IMR-90 (cell line): Measurements from ENCODE around the gene ZNF750. TPM values are rescaled to one million over a fixed set of nuclear protein-coding genes. Genes with fewer than 3 reads are reported as not detected.

Source experiments
- ATAC-seq: fragments of 200-7000 bp; cut with Tn5 transposase; 2 replicates; pipeline ENCODE4 v1.9.1; 2020; ENCODE audit warnings: low read depth, mild to moderate bottlenecking, moderate library complexity
- BruUV-seq: library from RNA; stranded (reverse); fragments of 400-500 nt; replicated peaks from 2 replicates; lab custom pipeline; 2021; lab: Mats Ljungman, UMichigan
- CTCF ChIA-PET: fragments of 300-600 bp; formaldehyde crosslinking; extraction: SDS; loops from one replicate; lab custom pipeline; 2021; ENCODE audit warnings: antibody characterized with exemption; lab: Yijun Ruan, JAX
- POLR2A ChIA-PET: fragments of 300-600 bp; sonication (Branson Sonifier 250); formaldehyde crosslinking; loops from one replicate; lab custom pipeline; 2022; ENCODE audit warnings: antibody characterized with exemption; ENCODE audit not compliant: unreplicated experiment; lab: Charles Lee
- DNase-seq: peaks from one replicate; pipeline ENCODE4 v3.0.0; 2013
- H2AFZ ChIP-seq: replicated peaks from 2 replicates; pipeline ENCODE3; 2013; ENCODE audit warnings: low read length, mild to moderate bottlenecking; ENCODE audit not compliant: poor library complexity
- H2AK5ac ChIP-seq: 2 replicates; pipeline ENCODE4 v1.6.1; 2013; ENCODE audit warnings: low read depth, low read length, inconsistent platforms
- H2AK9ac ChIP-seq: replicated peaks from 2 replicates; pipeline ENCODE3; 2013; ENCODE audit warnings: mild to moderate bottlenecking, low read depth, low read length, moderate library complexity; ENCODE audit not compliant: poor library complexity
- H2BK120ac ChIP-seq: 2 replicates; pipeline ENCODE4 v1.6.1; 2013; ENCODE audit warnings: low read depth, low read length, inconsistent platforms
- H2BK15ac ChIP-seq: 3 replicates; pipeline ENCODE4 v1.6.1; 2013; ENCODE audit warnings: low read depth, low read length, inconsistent platforms
- H2BK20ac ChIP-seq: 2 replicates; pipeline ENCODE4 v1.6.1; 2013; ENCODE audit warnings: low read depth, mild to moderate bottlenecking, inconsistent platforms, low read length, moderate library complexity
- H2BK5ac ChIP-seq: 2 replicates; pipeline ENCODE4 v1.6.1; 2013; ENCODE audit warnings: mild to moderate bottlenecking, low read depth, low read length, inconsistent platforms; ENCODE audit not compliant: poor library complexity, severe bottlenecking
- H3K14ac ChIP-seq: replicated peaks from 2 replicates; pipeline ENCODE4 v1.6.1; 2013; ENCODE audit warnings: low read depth, low read length, inconsistent platforms
- H3K18ac ChIP-seq: 2 replicates; pipeline ENCODE4 v1.6.1; 2013; ENCODE audit warnings: low read depth, low read length, control low read depth
- H3K23ac ChIP-seq: 2 replicates; pipeline ENCODE4 v1.6.1; 2013; ENCODE audit warnings: low read depth, low read length, inconsistent platforms
- H3K27ac ChIP-seq: 2 replicates; pipeline ENCODE4 v1.5.1; 2013; ENCODE audit warnings: mild to moderate bottlenecking, control low read depth, low read length; ENCODE audit not compliant: insufficient read depth
- H3K27me3 ChIP-seq: 2 replicates; pipeline ENCODE4 v1.6.1; 2013; ENCODE audit warnings: low read length; ENCODE audit not compliant: control insufficient read depth, insufficient read depth
- H3K36me3 ChIP-seq: 2 replicates; pipeline ENCODE4 v1.6.1; 2013; ENCODE audit warnings: low read length, mixed read lengths; ENCODE audit not compliant: control insufficient read depth, insufficient read depth
- H3K4ac ChIP-seq: 2 replicates; pipeline ENCODE4 v1.6.1; 2013; ENCODE audit warnings: low read depth, low read length, inconsistent platforms
- H3K4me1 ChIP-seq: 2 replicates; pipeline ENCODE4 v1.6.1; 2013; ENCODE audit warnings: low read length, mixed read lengths; ENCODE audit not compliant: control insufficient read depth, insufficient read depth
- H3K4me2 ChIP-seq: 2 replicates; pipeline ENCODE4 v1.6.1; 2013; ENCODE audit warnings: low read depth, mild to moderate bottlenecking, control low read depth, low read length, moderate library complexity
- H3K4me3 ChIP-seq: 2 replicates; pipeline ENCODE4 v1.5.1; 2013; ENCODE audit warnings: low read depth, mild to moderate bottlenecking, control low read depth, low read length, moderate library complexity; ENCODE audit not compliant: insufficient read depth
- H3K56ac ChIP-seq: 2 replicates; pipeline ENCODE4 v1.6.1; 2013; ENCODE audit warnings: low read length, inconsistent platforms; ENCODE audit not compliant: insufficient read depth; ENCODE audit errors: extremely low read depth
- H3K79me1 ChIP-seq, 2 experiments: 2 replicates each; pipeline ENCODE4 v1.6.1; 2013; ENCODE audit warnings: low read length in 2 of 2, inconsistent platforms in 1 of 2, low read depth in 1 of 2
- H3K9ac ChIP-seq: 2 replicates; pipeline ENCODE4 v1.6.1; 2013; ENCODE audit warnings: low read depth, low read length, control low read depth
- H3K9me1 ChIP-seq: 2 replicates; pipeline ENCODE4 v1.6.1; 2013; ENCODE audit warnings: low read length, inconsistent platforms; ENCODE audit not compliant: insufficient read depth
- H3K9me3 ChIP-seq: 2 replicates; pipeline ENCODE4 v1.6.1; 2013; ENCODE audit warnings: low read length; ENCODE audit not compliant: control insufficient read depth, insufficient read depth
- H4K20me1 ChIP-seq: 2 replicates; pipeline ENCODE4 v1.6.1; 2013; ENCODE audit warnings: low read length, inconsistent platforms; ENCODE audit not compliant: insufficient read depth
- H4K5ac ChIP-seq: 2 replicates; pipeline ENCODE4 v1.6.1; 2013; ENCODE audit warnings: mild to moderate bottlenecking, low read depth, low read length, control low read depth
- H4K8ac ChIP-seq, 2 experiments: 2 replicates each; pipeline ENCODE4 v1.6.1; 2013; ENCODE audit warnings: low read depth in 2 of 2, low read length in 2 of 2, control low read depth in 1 of 2, inconsistent platforms in 1 of 2
- H4K91ac ChIP-seq: 2 replicates; pipeline ENCODE4 v1.6.1; 2013; ENCODE audit warnings: low read depth, low read length, inconsistent platforms; ENCODE audit not compliant: insufficient read depth
- BHLHE40 ChIP-seq: fragments of 150-350 bp; IDR thresholded peaks from 2 replicates; pipeline ENCODE4 v1.6.1; 2016; ENCODE audit warnings: mild to moderate bottlenecking, low read depth, low read length
- CEBPB ChIP-seq: IDR thresholded peaks from 2 replicates; pipeline ENCODE4 v1.6.1; 2012; ENCODE audit warnings: low read depth, low read length, improper control_type of control experiment
- CHD1 ChIP-seq: IDR thresholded peaks from 2 replicates; pipeline ENCODE4 v1.6.1; 2012; ENCODE audit warnings: low read depth, low read length, improper control_type of control experiment
- FOS ChIP-seq: fragments of 150-350 bp; IDR thresholded peaks from 2 replicates; pipeline ENCODE4 v1.6.1; 2016; ENCODE audit warnings: low read depth, low read length
- MAFK ChIP-seq: IDR thresholded peaks from 2 replicates; pipeline ENCODE4 v1.6.1; 2012; ENCODE audit warnings: low read depth, low read length, improper control_type of control experiment
- MAZ ChIP-seq: IDR thresholded peaks from 2 replicates; pipeline ENCODE4 v1.6.1; 2012; ENCODE audit warnings: low read depth, mild to moderate bottlenecking, low read length, improper control_type of control experiment, moderate library complexity, borderline replicate concordance
- MXI1 ChIP-seq: IDR thresholded peaks from 2 replicates; pipeline ENCODE4 v1.6.1; 2012; ENCODE audit warnings: low read depth, mild to moderate bottlenecking, low read length, moderate library complexity, borderline replicate concordance
- NFE2L2 ChIP-seq: fragments of 150-350 bp; IDR thresholded peaks from 2 replicates; pipeline ENCODE4 v1.6.1; 2016; ENCODE audit warnings: low read depth, mild to moderate bottlenecking, low read length
- POLR2A ChIP-seq: IDR thresholded peaks from 2 replicates; pipeline ENCODE4 v1.6.1; 2012; ENCODE audit warnings: mild to moderate bottlenecking, low read depth, low read length
- RAD21 ChIP-seq: IDR thresholded peaks from 2 replicates; pipeline ENCODE4 v1.6.1; 2012; ENCODE audit warnings: low read length, improper control_type of control experiment
- RCOR1 ChIP-seq: IDR thresholded peaks from 2 replicates; pipeline ENCODE4 v1.6.1; 2012; ENCODE audit warnings: mild to moderate bottlenecking, low read length, improper control_type of control experiment; ENCODE audit not compliant: insufficient replicate concordance
- RFX5 ChIP-seq: IDR thresholded peaks from 2 replicates; pipeline ENCODE4 v1.8.0; 2012; ENCODE audit warnings: low read depth, mild to moderate bottlenecking, low read length, moderate library complexity
- SMC3 ChIP-seq: fragments of 150-350 bp; IDR thresholded peaks from 2 replicates; pipeline ENCODE4 v1.6.1; 2016; ENCODE audit warnings: low read depth, mild to moderate bottlenecking, antibody characterized with exemption, low read length, moderate library complexity
- WGBS, 2 experiments: methylation state at CpG; one replicate each; pipeline versions ENCODE4 v1.1.5 to v1.1.7; 2013; ENCODE audit warnings: missing lambda C conversion rate in 2 of 2; ENCODE audit not compliant: insufficient read length in 1 of 2; ENCODE audit errors: extremely low coverage in 2 of 2; 5-methylcytosine and 5-hydroxymethylcytosine counted together
- dilution Hi-C: fragments of 300-500 bp; cut with HindIII; formaldehyde crosslinking; loops from one replicate; pipeline ENCODE4 v1.14.3; 2018; ENCODE audit warnings: low sequenced_read_pairs; ENCODE audit not compliant: unreplicated experiment
- in situ Hi-C: fragments of 300-500 bp; cut with MboI; formaldehyde crosslinking; loops from 3 replicates; pipeline ENCODE4 v1.14.3; 2019; ENCODE audit warnings: low sequenced_read_pairs, inconsistent platforms, mixed read lengths
- intact Hi-C: fragments of 100-400 bp; cut with micrococcal nuclease; formaldehyde crosslinking; loops from 2 replicates; pipeline ENCODE4 v1.10.0; 2022
- polyA plus RNA-seq, 3 experiments: library from polyadenylated mRNA; depleted of rRNA; stranded (reverse); fragments of >200 nt; gene quantifications; 2 replicates each; pipeline ENCODE4 v1.2.3, GENCODE V29; 2012; ENCODE audit warnings: low replicate concordance in 1 of 3
- total RNA-seq: library from RNA; depleted of rRNA; stranded (reverse); fragments of >200 nt; gene quantifications from 2 replicates; pipeline ENCODE4 v1.2.3, GENCODE V29; 2012
- TF ChIP-seq, protein P1 (sequence below): fragments of 150-350 bp; IDR thresholded peaks from 2 replicates; pipeline ENCODE4 v1.6.1; 2017; ENCODE audit warnings: mild to moderate bottlenecking, antibody characterized with exemption, low read length, low read depth
- TF ChIP-seq, protein P2 (sequence below): fragments of 150-350 bp; IDR thresholded peaks from 2 replicates; pipeline ENCODE4 v1.6.1; 2016; ENCODE audit warnings: low read depth, mild to moderate bottlenecking, low read length, moderate library complexity, borderline replicate concordance

Gene ZNF750
- total and polyA plus RNA-seq, 2 of the 4 experiments (the other 2 are of a cell fraction) = not detected

DNA sequence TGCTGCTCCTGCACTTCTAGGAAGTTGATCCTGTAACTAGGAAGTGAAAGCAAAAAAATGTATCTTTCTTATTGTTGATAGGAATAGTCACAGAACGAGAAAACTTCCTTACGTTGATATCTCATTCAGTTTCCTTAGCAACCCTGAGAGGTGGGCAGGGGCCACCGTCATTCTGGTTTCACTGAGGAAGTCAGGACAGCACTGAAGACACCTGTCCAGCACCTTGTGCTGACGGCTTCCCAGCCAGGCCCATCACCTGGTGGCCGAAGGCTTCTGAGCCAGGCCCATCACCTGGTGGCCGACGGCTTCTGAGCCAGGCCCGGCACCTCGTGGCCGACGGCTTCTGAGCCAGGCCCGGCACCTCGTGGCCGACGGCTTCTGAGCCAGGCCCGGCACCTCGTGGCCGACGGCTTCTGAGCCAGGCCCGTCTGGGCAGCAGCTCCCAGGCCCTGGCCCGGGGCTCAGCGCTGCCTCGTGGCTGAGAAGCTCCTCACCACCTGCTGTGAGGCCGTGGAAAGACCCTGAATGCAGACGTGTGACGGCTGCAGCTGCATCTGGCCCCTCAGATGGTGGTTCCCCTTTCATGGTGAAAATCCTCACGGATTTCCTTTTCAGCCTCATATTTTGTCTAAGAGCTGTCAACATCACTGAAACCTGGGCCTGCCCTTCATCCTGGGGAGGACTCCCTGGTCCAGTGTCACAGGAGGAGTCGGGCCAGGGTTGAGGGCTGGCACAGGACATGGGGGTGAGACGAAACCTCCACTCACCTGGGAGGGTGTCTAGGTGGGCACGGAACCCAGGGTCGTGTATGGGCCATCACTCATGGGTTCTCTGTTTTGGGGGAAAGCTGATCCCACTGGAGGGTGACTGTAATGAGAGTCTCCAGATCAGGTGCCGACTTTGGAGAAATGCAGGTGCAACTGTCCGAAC, 33.0 kb upstream of the ZNF750 start:
- no peak overlapping the region for H3K23ac ChIP-seq
- peaks cover 13% of the 10 kb centered on the region for H3K36me3 ChIP-seq
- no peak overlapping the region for H3K18ac ChIP-seq
- no peak overlapping the region for H2BK15ac ChIP-seq
- dilution Hi-C loops (no loop called here), in situ Hi-C loops (no loop called here), intact Hi-C loops (no loop called here)
- H2AK5ac ChIP-seq = no peak overlapping the region
- no peak overlapping the region for H2BK120ac ChIP-seq
- no peaks in the 10 kb centered on the region for H3K27me3 ChIP-seq
- 90% methylated on average over 21 of the region's 33 CpGs; no CpG with 5 or more reads in 1 of the 2 experiments for WGBS, 2 experiments
- no peak overlapping the region for H2BK5ac ChIP-seq
- no peaks in the 10 kb centered on the region for H3K9me1 ChIP-seq
- no peak overlapping the region for H2AK9ac ChIP-seq
- H3K56ac ChIP-seq = no peak overlapping the region
- H2BK20ac ChIP-seq = no peak overlapping the region
- H3K4me2 ChIP-seq = no peak overlapping the region
- peaks cover 3% of the 10 kb centered on the region; the same call in 1 of the 2 replicates for H3K4me1 ChIP-seq
- H4K91ac ChIP-seq = no peak overlapping the region
- no peak overlapping the region for H2AFZ ChIP-seq
- DNase-seq = no peak
- peaks cover 3 to 26% of the 10 kb centered on the region in 2 experiments; a peak in 3 of 4 replicates for H3K79me1 ChIP-seq
- no peak overlapping the region for H3K4ac ChIP-seq
- H3K4me3 ChIP-seq = no peak overlapping the region
- no peak overlapping the region for H3K27ac ChIP-seq
- H4K5ac ChIP-seq = no peak overlapping the region
- no peak overlapping the region for H4K8ac ChIP-seq
- ChIA-PET CTCF (no interaction called here), POLR2A (interaction anchor here (0.6 kb wide), 1 partner anchor 91 kb away, joined by 3 read pairs; no protein-coding TSS in a partner anchor)
- no peak overlapping the region for H3K14ac ChIP-seq
- no peak for ATAC-seq
- no peaks in the 10 kb centered on the region for H4K20me1 ChIP-seq
- no TSS peak for BruUV-seq
- no peak overlapping the region for H3K9ac ChIP-seq
- no peaks in the 10 kb centered on the region for H3K9me3 ChIP-seq
- TF ChIP-seq MXI1 (no peak), BHLHE40 (no peak), FOS (no peak), MAZ (no peak), RAD21 (no peak), CEBPB (no peak), CHD1 (no peak), SMC3 (no peak), RCOR1 (no peak), MAFK (no peak), POLR2A (no peak), RFX5 (no peak), NFE2L2 (no peak)
- TF ChIP-seq, protein P1, sequence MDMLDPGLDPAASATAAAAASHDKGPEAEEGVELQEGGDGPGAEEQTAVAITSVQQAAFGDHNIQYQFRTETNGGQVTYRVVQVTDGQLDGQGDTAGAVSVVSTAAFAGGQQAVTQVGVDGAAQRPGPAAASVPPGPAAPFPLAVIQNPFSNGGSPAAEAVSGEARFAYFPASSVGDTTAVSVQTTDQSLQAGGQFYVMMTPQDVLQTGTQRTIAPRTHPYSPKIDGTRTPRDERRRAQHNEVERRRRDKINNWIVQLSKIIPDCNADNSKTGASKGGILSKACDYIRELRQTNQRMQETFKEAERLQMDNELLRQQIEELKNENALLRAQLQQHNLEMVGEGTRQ = no peak
- TF ChIP-seq, protein P2, sequence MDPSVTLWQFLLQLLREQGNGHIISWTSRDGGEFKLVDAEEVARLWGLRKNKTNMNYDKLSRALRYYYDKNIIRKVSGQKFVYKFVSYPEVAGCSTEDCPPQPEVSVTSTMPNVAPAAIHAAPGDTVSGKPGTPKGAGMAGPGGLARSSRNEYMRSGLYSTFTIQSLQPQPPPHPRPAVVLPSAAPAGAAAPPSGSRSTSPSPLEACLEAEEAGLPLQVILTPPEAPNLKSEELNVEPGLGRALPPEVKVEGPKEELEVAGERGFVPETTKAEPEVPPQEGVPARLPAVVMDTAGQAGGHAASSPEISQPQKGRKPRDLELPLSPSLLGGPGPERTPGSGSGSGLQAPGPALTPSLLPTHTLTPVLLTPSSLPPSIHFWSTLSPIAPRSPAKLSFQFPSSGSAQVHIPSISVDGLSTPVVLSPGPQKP = no peak
